HG02885 (cell line): Measurements from ENCODE around the gene CLCN7.

ENCODE experiments used
- ATAC-seq: cut with Tn5 transposase; IDR thresholded peaks from one replicate; pipeline ENCODE4 v1.9.1; 2021; ENCODE audit warnings: mild to moderate bottlenecking; ENCODE audit not compliant: unreplicated experiment, poor library complexity

Gene CLCN7

DNA sequence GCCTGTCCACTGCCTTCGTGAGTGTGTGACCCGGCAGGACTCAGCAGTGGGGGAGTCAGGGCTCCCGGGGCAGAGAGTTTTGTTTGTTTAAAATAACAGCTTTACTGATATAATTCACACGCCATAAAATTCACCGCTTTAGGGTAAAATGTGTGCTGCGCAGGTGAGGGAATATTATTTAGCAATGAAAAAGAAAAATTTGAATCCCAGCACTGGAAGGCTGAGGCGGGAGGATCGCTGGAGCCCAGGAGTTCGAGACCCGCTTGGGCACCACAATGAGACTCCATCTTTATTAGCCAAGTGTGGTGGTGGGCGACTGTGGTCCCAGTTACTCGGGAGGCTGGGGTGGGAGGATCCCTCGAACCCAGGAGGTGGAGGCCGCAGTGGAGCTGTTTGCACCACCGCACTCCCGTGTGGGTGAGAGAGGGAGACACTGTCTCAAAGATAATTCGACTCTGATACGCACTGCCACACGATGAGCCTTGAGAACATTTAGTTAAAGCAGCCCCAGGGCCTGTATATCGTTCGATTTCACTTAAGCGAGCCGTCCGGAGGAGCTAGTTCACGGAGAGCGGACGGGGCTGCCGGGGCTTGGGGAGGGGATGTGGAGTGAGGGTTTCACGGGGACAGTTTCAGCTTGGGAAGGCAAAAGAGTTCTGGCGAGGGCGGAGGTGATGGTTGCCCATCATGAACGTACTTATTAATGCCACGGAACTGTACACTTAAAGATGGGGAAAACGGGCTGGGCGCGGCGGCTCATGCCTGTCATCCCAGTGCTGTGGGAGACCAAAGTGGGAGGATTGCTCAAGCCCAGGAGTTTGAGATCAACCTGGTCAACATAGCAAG, 28.5 kb upstream of the CLCN7 start:
- ATAC-seq: no peak

DNA sequence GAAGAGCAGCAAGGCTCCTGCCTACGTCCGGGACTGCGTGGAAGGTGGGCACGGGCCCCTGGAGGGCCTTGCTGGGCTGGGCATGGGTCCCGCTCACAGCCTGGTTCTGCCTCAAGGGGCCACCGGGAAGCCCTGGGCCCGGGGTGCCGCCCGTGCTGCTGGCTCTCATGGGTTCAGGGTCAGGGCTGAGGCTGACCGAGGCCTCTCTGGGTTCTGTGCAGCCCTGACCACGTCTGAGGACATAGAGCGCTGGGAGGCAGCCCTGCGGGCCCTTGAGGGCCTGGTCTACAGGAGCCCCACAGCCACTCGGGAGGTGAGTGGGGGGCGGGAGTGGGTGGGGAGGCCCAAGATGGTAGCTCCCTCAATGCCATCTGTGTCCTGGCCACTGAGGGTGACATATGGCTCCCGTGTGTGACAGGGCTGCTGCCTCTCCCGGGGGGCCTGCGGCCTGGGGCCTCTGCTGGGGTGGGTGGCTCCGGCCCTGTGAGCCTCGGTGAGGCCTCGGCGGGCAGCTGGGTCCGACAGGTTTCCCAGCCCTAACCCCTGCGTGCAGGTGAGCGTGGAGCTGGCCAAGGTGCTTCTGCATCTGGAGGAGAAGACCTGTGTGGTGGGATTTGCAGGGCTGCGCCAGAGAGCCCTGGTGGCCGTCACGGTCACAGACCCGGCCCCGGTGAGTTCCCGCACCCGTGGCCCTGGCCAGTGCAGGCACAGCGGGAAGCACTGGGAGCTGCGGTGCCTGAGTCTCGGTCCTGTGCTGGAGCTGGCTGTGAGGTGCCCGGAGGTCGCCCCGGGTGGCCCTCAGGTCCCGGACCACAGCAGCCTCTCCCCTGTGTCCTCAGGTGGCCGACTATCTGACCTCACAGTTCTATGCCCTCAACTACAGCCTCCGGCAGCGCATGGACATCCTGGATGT, 27.5 kb upstream of the CLCN7 start:
- no peak for ATAC-seq

DNA sequence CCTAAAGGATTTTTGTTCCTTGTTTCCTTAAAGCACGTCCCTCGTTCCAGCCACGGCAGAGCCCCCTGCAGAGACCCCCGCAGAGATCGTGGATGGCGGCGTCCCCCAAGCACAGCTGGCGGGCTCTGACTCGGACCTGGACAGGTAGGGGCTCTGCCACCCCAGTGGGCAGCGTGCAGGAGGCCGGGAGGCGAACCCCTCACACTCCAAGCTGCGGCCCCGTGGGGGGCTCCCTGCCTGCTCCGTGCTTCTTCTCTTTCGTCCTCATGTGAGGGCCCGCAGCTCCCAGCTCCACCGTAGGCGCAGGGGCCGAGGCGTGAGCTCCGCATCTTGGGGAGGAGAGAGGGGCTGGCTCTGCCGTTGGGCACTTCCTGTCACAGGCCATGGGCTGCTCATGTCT, 26.8 kb upstream of the CLCN7 start:
- no peak for ATAC-seq

DNA sequence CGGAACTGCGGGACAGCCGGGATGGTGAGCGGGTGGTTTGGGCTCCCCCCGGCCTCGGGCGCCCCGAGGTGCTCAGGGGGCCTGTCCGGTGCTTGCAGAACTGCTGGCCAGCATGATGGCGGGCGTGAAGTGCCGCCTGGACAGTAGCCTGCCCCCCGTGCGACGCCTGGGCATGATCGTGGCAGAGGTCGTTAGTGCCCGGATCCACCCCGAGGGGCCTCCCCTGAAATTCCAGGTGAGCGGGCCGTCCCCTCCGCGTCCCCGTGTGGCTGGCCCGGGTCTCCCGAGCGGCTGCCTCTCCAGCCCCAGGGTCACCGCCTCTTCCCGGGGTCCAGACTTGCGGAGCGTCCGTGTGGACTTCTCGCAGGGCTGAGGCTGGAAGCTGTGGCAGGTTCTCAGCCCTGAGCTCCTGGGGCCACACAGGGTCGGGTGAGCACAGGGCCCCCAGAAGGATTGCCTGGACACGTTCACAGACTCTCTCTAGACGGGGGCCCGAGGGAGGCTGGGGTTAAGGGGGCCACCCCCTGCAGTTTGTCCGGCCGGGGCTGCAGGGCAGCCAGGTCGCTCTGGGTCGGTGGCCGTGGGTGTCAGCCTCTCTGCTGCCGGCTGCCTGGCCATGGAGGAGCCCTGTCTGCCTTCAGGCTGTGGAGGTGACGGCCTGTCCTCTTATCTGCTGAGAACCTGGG, 25.8 kb upstream of the CLCN7 start:
- no peak for ATAC-seq

DNA sequence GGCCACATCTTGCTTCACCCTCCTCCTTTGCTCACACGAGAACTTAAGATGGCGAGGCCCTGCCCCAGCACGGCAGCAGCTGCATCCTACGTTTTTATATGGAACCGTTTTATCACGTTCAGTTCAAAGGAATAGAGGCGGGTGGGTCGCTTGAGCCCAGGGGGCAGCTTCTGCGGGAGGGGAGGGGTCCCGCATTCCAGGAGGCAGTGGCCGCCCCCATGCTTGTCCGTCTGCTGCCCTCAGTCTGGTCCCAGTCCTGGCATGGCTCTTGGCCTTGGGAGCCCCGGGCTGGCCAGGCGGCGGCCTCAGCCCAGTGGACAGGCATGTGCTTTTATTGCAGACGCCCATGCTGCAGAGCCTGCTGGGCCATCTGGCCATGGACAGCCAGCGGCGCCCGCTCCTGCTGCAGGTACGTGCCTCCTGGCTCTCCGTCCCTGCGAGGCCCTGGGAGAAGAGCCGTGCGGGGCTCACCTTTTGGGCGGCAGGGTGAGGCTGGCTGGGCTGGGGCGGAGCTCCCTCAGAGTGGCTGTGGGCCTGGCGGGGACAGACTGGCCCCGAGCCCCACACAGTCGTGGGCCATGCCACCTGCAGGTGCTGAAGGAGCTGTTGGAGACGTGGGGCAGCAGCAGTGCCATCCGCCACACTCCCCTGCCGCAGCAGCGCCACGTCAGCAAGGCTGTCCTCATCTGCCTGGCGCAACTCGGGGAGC, 25.1 kb upstream of the CLCN7 start:
- ATAC-seq: no peak

DNA sequence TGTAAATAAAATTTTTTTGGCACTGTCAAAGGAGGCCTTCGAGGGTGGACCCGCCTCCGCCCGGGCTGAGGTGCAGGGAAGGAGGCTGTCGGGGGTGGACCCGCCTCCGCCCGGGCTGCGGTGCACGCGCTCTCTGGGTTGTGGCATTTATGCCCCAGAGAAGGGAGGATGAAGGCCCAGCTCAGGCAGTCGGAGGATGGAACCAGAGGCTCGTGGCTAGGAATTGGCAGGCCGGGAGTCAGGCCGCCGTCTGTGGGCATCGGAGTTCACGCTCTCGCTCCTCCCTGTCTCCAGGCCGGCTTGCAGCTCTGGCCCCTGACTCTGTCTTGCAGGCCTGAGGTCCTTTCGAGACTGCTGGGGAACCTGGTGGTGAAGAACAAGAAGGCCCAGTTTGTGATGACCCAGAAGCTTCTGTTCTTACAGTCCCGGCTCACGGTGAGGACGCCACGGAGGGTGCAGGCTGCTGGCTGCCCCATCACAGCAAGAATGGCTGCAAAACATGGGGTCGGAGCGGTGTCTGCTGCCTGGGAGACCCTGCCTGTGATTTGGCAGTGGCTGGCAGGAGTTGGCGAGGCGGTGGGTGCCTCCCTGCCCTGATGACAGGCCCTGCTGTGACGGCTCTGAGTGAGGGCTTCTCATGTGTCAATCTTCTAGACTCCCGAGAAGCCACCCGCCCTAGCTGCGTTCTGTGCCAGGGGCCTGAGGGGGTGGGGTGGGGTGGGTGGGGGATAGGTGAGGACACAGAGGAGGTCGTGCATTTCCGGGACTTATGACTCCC, 24.3 kb upstream of the CLCN7 start:
- ATAC-seq: no peak

DNA sequence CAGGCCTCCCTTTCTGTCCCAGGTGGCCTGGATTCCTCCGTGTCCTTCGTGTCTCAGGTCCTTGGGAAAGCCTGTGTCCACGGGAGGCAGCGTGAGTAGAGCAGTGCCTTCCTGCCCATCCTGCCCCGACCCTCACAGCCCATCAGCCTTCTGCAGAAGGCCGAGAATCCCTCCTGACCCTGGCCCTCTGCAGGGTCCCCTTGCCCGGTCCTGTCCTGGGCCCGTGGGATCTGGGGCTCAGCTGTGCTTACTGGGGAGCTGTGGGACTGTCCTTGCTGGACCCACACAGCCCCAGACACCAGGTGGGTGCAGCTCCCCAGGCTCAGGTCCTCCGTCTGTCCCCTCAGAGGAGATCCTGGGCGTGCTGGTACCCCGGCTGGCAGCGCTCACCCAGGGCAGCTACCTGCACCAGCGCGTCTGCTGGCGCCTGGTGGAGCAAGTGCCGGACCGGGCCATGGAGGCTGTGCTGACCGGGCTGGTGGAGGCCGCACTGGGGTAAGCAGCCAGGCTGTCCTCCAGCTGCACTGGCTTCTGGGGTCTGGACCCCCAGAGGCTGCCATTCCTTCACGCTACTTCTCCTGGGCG, 22.3 kb upstream of the CLCN7 start:
- ATAC-seq: no peak

DNA sequence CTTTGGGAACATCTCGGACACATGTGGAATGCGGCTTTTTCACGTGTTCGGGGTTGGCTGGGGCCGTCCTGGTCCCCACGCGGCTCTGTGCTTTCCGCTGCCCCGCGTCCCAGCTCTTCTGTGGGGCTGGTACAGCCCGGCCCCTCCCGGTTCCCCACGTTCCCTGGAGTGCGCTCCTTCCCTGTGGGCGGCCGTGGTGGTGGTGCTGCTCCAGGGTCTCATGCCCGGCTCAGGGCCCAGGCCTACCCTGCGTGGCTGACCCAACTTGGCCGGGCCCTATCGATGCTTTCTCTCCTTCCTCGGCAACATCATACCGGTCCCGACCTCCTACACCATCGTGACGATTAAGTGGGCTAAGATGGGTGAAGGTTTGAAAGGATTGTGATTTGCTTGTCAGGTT, 21.6 kb upstream of the CLCN7 start:
- no peak for ATAC-seq

DNA sequence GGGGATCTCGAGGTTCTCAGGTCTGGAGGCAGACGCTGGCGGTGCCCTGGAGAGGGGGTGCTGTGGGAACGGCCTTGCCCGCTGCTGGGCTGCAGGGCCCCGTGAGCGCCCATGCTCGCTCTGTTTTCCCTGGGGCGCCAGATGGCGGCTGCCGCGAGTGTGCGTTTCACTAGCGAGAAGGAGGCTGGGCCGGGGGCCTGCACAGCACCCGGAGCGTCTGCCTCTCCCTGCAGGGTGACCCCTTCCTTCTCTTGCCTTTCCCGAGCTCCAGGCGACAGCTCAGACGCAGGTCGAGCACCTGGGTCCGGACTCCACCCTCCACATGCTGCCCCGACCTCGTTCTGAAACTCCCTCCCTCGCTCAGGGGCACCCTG, 21.0 kb upstream of the CLCN7 start:
- ATAC-seq: no peak

DNA sequence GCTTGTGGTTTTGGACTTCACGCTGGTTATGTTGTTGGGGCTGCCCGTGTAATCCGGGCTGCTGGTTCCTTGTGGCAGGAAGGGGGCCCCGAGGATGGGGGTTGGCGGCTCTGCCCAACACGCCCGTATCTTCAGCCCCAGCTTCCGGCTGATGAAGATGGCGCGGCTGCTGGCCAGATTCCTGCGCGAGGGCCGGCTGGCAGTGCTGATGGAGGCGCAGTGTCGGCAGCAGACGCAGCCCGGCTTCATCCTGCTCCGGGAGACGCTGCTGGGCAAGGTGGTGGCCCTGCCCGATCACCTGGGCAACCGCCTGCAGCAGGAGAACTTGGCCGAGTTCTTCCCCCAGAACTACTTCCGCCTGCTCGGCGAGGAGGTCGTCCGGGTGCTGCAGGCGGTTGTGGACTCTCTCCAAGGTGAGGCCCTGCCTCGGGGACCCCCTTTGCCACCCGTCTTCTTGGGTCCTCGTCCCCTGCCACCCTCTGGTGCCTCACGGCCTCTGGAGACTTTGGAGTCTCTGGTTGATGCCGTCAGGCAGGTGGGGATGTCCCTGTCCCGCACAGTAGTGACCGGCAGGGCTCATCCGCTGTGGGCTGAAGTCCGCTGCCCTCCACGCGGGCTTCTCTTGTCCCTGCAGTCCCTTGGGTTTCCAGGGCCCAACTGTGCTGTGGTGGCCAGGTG, 20.5 kb upstream of the CLCN7 start:
- ATAC-seq: no peak

DNA sequence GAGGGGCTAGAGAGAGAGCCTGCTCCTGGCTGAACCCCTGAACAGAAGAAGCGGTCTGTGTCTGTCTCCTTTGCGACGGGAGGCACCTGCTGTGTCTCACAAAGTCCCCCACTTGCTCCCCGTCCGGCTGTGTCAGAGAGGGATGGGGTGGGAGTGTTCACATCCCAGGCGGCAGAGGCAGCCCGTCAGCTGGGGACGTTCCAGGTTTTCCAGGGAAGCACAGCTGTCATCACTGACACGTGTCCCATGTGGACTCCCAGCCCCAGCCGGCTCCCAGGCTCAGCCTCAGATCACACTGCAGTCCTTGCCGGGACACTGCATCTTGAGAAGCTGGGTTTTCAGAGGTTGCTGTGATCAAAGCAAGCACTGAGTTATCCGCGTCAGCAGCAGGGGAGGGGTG, 19.9 kb upstream of the CLCN7 start:
- ATAC-seq: no peak

DNA sequence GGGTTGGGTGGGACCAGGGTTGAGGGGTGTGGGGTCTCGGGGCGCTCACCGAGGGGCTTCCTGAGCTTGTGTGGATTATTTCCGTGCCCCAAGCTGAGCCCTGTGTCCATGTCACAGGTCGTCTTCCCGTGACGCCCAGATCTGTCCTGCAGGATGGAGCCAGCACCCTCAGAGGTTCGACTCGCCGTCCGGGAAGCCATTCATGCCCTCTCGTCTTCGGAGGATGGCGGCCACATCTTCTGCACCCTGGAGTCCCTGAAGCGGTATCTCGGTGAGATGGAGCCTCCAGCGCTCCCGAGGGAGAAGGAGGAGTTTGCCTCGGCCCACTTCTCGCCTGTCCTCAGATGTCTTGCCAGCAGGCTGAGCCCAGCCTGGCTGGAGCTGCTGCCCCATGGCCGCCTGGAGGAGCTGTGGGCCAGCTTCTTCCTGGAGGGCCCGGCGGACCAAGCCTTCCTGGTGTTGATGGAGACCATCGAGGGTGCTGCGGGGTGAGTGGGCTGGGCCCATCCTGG, 19.4 kb upstream of the CLCN7 start:
- ATAC-seq: no peak

DNA sequence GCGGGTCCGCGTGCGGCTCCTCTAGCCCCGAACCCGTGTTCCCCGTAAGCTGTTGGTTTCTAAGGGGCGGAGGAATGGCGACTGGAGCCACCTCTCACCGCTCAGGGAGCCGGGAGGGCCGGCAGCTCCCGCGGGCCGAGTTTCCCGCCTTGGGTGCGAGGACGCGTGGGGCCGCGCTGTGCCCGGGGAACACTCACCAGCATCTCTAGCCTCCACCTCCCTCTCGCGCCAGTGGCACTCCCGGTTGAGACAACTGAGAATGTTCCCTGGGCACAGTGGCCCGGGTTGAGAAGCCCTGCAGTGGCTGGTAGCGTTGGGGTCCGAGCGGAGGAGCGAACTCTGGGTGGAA, 18.9 kb upstream of the CLCN7 start:
- peak; percentile 10 for ATAC-seq

DNA sequence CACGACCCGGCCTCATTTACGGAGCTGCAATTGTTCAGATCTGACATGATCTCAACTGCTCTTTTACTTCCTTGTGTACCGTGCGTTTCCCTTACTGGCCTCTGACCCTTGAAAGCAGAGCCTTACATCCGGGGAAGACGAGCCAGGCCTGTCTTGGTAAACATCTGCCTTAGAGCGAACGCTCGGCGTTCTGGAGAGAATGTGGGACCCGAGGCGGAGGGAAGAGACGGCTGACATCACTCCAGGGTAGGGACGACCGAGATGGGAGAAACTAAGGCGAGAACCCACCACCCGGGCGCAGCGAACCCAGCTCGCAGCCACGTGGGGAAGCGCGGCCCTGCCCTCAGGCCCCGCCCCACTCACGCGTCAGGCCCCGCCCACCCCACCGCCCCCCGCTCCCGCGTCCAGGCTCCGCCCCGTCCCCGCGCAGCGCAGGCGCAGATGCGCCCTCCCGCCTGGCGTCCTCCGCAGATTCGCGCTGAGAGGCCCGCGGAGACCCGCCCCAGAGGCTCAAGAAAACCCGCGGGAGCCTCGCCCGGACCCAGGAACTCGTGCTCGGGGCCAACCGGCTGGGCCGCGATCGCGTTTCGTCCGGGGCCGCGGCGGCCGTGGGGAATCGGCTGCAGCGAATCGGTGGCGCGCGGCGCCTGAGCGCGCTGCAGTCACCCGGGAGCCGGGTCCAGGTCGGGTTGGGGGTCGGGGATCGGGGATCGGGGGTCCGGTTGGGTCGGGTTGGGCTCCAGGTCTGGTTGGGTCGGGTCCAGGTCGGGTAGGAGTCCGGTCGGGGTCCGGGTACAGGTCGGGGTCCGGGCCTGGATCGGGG, 18.3 kb upstream of the CLCN7 start, which contains the start of gene TELO2:
TSS of gene TELO2 (plus strand) at position 438 of the 823 bp plus-strand sequence. CDS start 922 bp downstream, outside the sequence.
- peak; percentile 76 for ATAC-seq

DNA sequence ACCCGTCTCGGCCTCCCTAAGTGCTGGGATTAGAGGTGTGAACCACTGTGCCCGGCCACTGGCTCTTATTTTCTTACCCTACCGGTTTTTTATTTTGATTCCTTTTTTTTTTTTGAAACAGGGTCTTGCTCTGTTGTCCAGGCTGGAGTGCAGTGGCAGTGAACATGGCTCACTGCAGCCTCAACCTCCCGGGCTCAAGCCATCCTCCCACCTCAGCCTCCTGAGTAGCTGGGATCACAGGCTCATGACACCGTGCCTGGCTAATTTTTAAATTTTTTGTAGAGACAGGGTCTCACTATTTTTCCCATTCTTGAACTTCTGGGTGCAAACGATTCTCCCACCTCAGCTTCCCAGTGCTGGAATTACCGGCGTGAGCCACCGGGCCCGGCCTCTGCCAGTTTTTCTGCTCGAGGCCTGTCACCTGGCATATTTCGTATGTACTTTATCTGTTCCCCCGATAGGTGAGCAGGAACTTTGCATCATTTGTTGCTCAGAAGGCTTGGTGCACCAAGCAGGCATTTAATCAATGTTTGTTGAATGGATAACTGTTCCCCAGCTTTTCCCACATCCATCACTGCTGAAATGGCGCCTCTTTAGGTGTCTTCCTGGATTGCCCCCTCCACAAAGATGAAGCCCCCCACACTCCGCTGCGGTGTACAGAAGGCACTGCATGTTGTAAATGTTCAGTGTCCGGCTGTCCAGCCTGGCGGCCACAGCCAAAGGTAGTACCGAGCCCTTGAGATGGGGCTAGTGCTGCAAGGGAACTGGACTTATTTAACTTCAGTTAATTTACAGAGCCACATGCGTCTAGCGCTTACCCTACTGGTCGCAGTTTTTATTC, 17.5 kb upstream of the CLCN7 start:
- ATAC-seq: no peak

DNA sequence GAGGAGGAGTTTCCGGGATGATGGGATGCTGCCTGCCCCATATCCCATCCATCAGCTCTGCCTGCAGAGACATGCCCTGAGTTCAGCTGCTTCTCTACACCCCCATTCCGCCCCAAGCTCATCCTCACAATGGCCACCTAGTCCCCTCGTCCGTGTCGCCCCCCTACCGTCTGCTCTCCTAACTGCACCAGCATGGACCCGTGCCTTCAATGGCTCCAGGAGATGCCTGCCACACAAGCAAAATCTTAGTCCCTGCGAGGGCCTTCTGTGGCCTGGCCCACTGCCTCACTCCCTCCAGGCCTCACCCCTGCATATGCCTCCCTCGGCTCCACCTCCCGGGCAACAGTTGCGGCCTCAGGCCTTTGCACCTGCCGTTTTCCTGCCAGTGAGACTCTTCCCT, 16.5 kb upstream of the CLCN7 start:
- no peak for ATAC-seq

DNA sequence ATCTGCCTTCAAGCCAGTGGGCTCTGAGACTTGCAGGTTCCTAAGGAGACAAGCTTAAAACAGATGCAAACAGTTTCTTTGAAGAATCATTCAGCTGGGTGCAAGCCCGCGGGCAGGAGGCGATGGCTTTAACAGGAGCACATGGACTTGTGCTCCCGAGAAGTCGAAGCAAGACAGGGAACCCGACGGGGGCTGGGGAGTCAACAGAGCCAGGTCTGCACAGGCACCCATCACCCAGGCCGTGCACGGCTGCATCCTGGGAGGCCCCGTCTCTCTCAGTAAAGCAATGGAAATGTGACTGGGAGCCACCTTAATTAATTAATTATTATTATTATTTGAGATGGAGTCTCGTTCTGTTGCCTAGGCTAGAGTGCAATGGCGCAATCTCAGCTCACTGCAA, 14.2 kb upstream of the CLCN7 start:
- no peak for ATAC-seq
